Liver (tissue), 9 donors: ENCODE measurements around the gene GRK7. TPM values are rescaled to one million over a fixed set of nuclear protein-coding genes. Genes with fewer than 3 reads are reported as not detected.
"Not testable (repeated sequence)": the region's sequence is repeated elsewhere in the genome, so short reads cannot be mapped to it uniquely, and the experiment has no call there.

ENCODE experiments used
- DNase-seq: peaks from one replicate; pipeline ENCODE4 v3.0.0-alpha.2; 2017; ENCODE audit warnings: low spot score
- H3K27ac ChIP-seq, 2 donors: one replicate each; pipeline ENCODE4 v1.7.0; 2013; ENCODE audit warnings: inconsistent platforms in 2 of 2, low read length in 2 of 2, control low read depth in 1 of 2, low read depth in 1 of 2, mild to moderate bottlenecking in 1 of 2
- H3K27me3 ChIP-seq, 4 donors: one replicate each; pipeline versions ENCODE4 v1.6.1 to v1.7.0; 2013; ENCODE audit warnings: low read length in 3 of 4, inconsistent platforms in 1 of 4, mild to moderate bottlenecking in 1 of 4, moderate library complexity in 1 of 4; ENCODE audit not compliant: control insufficient read depth in 4 of 4, insufficient read depth in 4 of 4
- H3K36me3 ChIP-seq, 4 donors: one replicate each; pipeline versions ENCODE4 v1.6.1 to v1.7.0; 2013; ENCODE audit warnings: low read length in 3 of 4, mild to moderate bottlenecking in 3 of 4, low read depth in 1 of 4, moderate library complexity in 1 of 4; ENCODE audit not compliant: control insufficient read depth in 4 of 4, insufficient read depth in 3 of 4
- H3K4me1 ChIP-seq, 4 donors: one replicate each; pipeline versions ENCODE4 v1.6.1 to v1.7.0; 2013; ENCODE audit warnings: low read length in 3 of 4, mild to moderate bottlenecking in 3 of 4, moderate library complexity in 1 of 4; ENCODE audit not compliant: control insufficient read depth in 4 of 4, insufficient read depth in 4 of 4
- H3K4me3 ChIP-seq, 3 donors: one replicate each; pipeline versions ENCODE4 v1.6.1 to v1.7.0; 2013; ENCODE audit warnings: low read length in 3 of 3, control low read depth in 1 of 3, low read depth in 1 of 3, mild to moderate bottlenecking in 1 of 3
- H3K9ac ChIP-seq, 2 donors: one replicate each; pipeline ENCODE4 v1.7.0; 2013; ENCODE audit warnings: low read length in 2 of 2, mild to moderate bottlenecking in 2 of 2, moderate library complexity in 2 of 2, control low read depth in 1 of 2, low read depth in 1 of 2
- H3K9me3 ChIP-seq, 4 donors: one replicate each; pipeline versions ENCODE4 v1.6.1 to v1.7.0; 2013; ENCODE audit warnings: low read length in 3 of 4; ENCODE audit not compliant: control insufficient read depth in 4 of 4
- ATF3 ChIP-seq: IDR thresholded peaks from 2 replicates; pipeline ENCODE4 v1.6.1; 2016; ENCODE audit warnings: antibody characterized with exemption
- CTCF ChIP-seq: fragments of 150-350 bp; IDR thresholded peaks from 2 replicates; pipeline ENCODE4 v1.5.1; 2017; ENCODE audit warnings: improper control_type of control experiment, low read depth, low read length; ENCODE audit not compliant: missing input control
- EGR1 ChIP-seq, 2 donors: IDR thresholded peaks; 2 replicates each; pipeline ENCODE4 v1.6.1; 2016 to 2018; ENCODE audit warnings: antibody characterized with exemption in 2 of 2, low read depth in 2 of 2
- FOXA1 ChIP-seq: IDR thresholded peaks from 2 replicates; pipeline ENCODE4 v1.6.1; 2016; ENCODE audit warnings: antibody characterized with exemption
- FOXA2 ChIP-seq: IDR thresholded peaks from 2 replicates; pipeline ENCODE4 v1.6.1; 2016; ENCODE audit warnings: antibody characterized with exemption
- GABPA ChIP-seq, 2 donors: IDR thresholded peaks in 1 of 2; conservative IDR thresholded peaks in 1 of 2; 2 replicates each; pipeline ENCODE4 v1.6.1; 2016; ENCODE audit warnings: antibody characterized with exemption in 2 of 2, mild to moderate bottlenecking in 1 of 2, moderate library complexity in 1 of 2
- HNF4A ChIP-seq, 2 donors: conservative IDR thresholded peaks; 2 replicates each; pipeline ENCODE4 v1.6.1; 2016; ENCODE audit warnings: antibody characterized with exemption in 2 of 2, mild to moderate bottlenecking in 2 of 2
- HNF4G ChIP-seq: IDR thresholded peaks from 2 replicates; pipeline ENCODE4 v1.6.1; 2016; ENCODE audit warnings: antibody characterized with exemption
- JUND ChIP-seq, 2 donors: IDR thresholded peaks; 2 replicates each; pipeline ENCODE4 v1.6.1; 2016; ENCODE audit warnings: antibody characterized with exemption in 2 of 2
- MAX ChIP-seq: IDR thresholded peaks from 2 replicates; pipeline ENCODE4 v1.6.1; 2016; ENCODE audit warnings: antibody characterized with exemption
- NR2F2 ChIP-seq: IDR thresholded peaks from 2 replicates; pipeline ENCODE4 v1.6.1; 2016; ENCODE audit warnings: antibody characterized with exemption
- RAD21 ChIP-seq, 2 donors: IDR thresholded peaks; 2 replicates each; pipeline ENCODE4 v1.6.1; 2016; ENCODE audit warnings: antibody characterized with exemption in 2 of 2, mild to moderate bottlenecking in 2 of 2
- REST ChIP-seq: IDR thresholded peaks from 2 replicates; pipeline ENCODE4 v1.6.1; 2016; ENCODE audit warnings: antibody characterized with exemption, mild to moderate bottlenecking
- RXRA ChIP-seq, 2 donors: IDR thresholded peaks; 2 replicates each; pipeline ENCODE4 v1.6.1; 2017 to 2018; ENCODE audit warnings: antibody characterized with exemption in 2 of 2, mild to moderate bottlenecking in 1 of 2
- SP1 ChIP-seq: IDR thresholded peaks from 2 replicates; pipeline ENCODE4 v1.6.1; 2018; ENCODE audit warnings: antibody characterized with exemption, mild to moderate bottlenecking
- TAF1 ChIP-seq: conservative IDR thresholded peaks from 2 replicates; pipeline ENCODE4 v1.6.1; 2016; ENCODE audit warnings: antibody characterized with exemption, mild to moderate bottlenecking
- YY1 ChIP-seq: IDR thresholded peaks from 2 replicates; pipeline ENCODE4 v1.6.1; 2016; ENCODE audit warnings: antibody characterized with exemption, mild to moderate bottlenecking
- ZBTB33 ChIP-seq: IDR thresholded peaks from 2 replicates; pipeline ENCODE4 v1.6.1; 2016; ENCODE audit warnings: antibody characterized with exemption
- WGBS: extraction: QIAGEN DNeasy Blood & Tissue Kit; methylation state at CpG from one replicate; pipeline ENCODE4 v1.1.7; 2013; 5-methylcytosine and 5-hydroxymethylcytosine counted together
- polyA plus RNA-seq, 2 donors: library from polyadenylated mRNA; stranded (reverse) in 1 of 2; unstranded in 1 of 2; fragments of 200-250 nt in 1 of 2; fragments of >200 nt in 1 of 2; fragmentation: Nextera tagmentation in 1 of 2; extraction: Ambion mirVana in 1 of 2; gene quantifications; one replicate each; pipeline versions ENCODE4 v1.2.1 to v1.2.3, GENCODE V29; 2013 to 2015
- total RNA-seq, 2 donors: library from RNA; depleted of rRNA; stranded (reverse); fragments of >200 nt; gene quantifications; one replicate each; pipeline ENCODE4 v1.2.3, GENCODE V29; 2014
- donor health status: healthy.
- donor health status: healthy.
- donor health status: healthy.
- donor health status: healthy.
- donor health status: healthy.

The GRK7 gene
- total and polyA plus RNA-seq, 4 donors = 0.08 TPM; not detected in 3

- Histone ChIP-seq H3K9me3 (no peaks in the 10 kb centered on the region), H3K4me1 (no peaks in the 10 kb centered on the region), H3K9ac (no peak overlapping the region), H3K36me3 (no peaks in the 10 kb centered on the region), H3K4me3 (no peak overlapping the region), H3K27ac (no peak overlapping the region), H3K27me3 (no peaks in the 10 kb centered on the region)
- no peak for TF ChIP-seq YY1
- TF ChIP-seq HNF4G = no peak
- TF ChIP-seq FOXA2 = no peak
- TF ChIP-seq ZBTB33 = no peak
- TF ChIP-seq JUND (IDR thresholded peaks at IDR 0.05) = no peak
- TF ChIP-seq FOXA1 = no peak
- no peak for TF ChIP-seq REST
- no peak for TF ChIP-seq TAF1
- TF ChIP-seq NR2F2 = no peak
- TF ChIP-seq ATF3 = no peak
- TF ChIP-seq GABPA (IDR thresholded peaks at IDR 0.05 in 1 of 2, conservative IDR thresholded peaks at IDR 0.05 in 1 of 2) = no peak
- no peak for TF ChIP-seq RXRA (IDR thresholded peaks at IDR 0.05)
- no peak for TF ChIP-seq CTCF
- no peak for TF ChIP-seq HNF4A (conservative IDR thresholded peaks at IDR 0.05)
- TF ChIP-seq RAD21 (IDR thresholded peaks at IDR 0.05) = no peak
- no peak for TF ChIP-seq MAX
- no peak for TF ChIP-seq EGR1 (IDR thresholded peaks at IDR 0.05; ENCODE audit: low read depth in 2 of 2)
- no peak for TF ChIP-seq SP1
- no peak for DNase-seq
- 87% methylated on average over 4 of the region's 4 CpGs for WGBS
Observed at GRCh38 chr3:141788149-141788548, 24.9 kb downstream of the GRK7 start.

GRCh38 chr3:141788750-141789149, 25.5 kb downstream of the GRK7 start:
- H3K27ac ChIP-seq = not testable (repeated sequence)
- WGBS = 92% methylated on average over 5 of the region's 5 CpGs

More at GRCh38 chr3:141788750-141789149, 25.5 kb downstream of the GRK7 start:
- H3K36me3 ChIP-seq, DNase-seq, H3K4me3 ChIP-seq, H3K27me3 ChIP-seq, H3K9me3 ChIP-seq, H3K9ac ChIP-seq, H3K4me1 ChIP-seq: not testable (repeated sequence)
